ENCODE results near the gene CCDC33.

DNA sequence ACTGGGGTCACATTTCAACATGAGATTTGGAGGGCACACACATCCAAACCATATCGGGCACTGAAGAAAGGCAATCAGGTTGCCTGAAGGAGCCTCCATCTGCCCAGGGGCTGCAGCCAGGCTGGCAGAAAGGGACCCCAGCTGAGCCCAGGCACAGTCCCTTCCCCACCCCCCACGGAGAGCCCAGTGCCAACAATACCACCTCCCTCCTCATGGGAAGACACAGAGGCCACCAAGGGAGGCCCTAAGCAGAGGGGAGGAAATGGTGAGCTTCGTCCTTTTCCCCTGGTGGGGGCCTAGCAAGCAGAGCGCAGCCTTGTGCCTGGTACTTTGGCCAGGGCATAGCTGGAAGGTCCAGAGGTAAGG, 30.6 kb upstream of the CCDC33 start:
- TF ChIP-seq, protein P1, sequence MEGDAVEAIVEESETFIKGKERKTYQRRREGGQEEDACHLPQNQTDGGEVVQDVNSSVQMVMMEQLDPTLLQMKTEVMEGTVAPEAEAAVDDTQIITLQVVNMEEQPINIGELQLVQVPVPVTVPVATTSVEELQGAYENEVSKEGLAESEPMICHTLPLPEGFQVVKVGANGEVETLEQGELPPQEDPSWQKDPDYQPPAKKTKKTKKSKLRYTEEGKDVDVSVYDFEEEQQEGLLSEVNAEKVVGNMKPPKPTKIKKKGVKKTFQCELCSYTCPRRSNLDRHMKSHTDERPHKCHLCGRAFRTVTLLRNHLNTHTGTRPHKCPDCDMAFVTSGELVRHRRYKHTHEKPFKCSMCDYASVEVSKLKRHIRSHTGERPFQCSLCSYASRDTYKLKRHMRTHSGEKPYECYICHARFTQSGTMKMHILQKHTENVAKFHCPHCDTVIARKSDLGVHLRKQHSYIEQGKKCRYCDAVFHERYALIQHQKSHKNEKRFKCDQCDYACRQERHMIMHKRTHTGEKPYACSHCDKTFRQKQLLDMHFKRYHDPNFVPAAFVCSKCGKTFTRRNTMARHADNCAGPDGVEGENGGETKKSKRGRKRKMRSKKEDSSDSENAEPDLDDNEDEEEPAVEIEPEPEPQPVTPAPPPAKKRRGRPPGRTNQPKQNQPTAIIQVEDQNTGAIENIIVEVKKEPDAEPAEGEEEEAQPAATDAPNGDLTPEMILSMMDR (conservative IDR thresholded peaks at IDR 0.05; ENCODE audit: low read depth in 2 of 2): no peak
- TF ChIP-seq EZH2 (IDR thresholded peaks at IDR 0.05; ENCODE audit: low read depth, unreplicated experiment) (no peak), POLR2AphosphoS5 (IDR thresholded peaks at IDR 0.05; ENCODE audit: low read depth) (no peak), EZH2phosphoT487 (IDR thresholded peaks at IDR 0.05; ENCODE audit: unreplicated experiment) (no peak), CREB1 (CRISPR knock-in tag; IDR thresholded peaks at IDR 0.05; ENCODE audit: low read depth) (no peak), JUNB (IDR thresholded peaks at IDR 0.05; ENCODE audit: unreplicated experiment) (no peak), ZNF331 (CRISPR knock-in tag; IDR thresholded peaks at IDR 0.05; ENCODE audit: low read depth) (no peak), STAT1 (IDR thresholded peaks at IDR 0.05; ENCODE audit: unreplicated experiment) (no peak), ZNF114 (CRISPR knock-in tag; IDR thresholded peaks at IDR 0.05) (no peak), NANOG (IDR thresholded peaks at IDR 0.05; ENCODE audit: borderline replicate concordance) (no peak)
- TF ChIP-seq, protein P2, sequence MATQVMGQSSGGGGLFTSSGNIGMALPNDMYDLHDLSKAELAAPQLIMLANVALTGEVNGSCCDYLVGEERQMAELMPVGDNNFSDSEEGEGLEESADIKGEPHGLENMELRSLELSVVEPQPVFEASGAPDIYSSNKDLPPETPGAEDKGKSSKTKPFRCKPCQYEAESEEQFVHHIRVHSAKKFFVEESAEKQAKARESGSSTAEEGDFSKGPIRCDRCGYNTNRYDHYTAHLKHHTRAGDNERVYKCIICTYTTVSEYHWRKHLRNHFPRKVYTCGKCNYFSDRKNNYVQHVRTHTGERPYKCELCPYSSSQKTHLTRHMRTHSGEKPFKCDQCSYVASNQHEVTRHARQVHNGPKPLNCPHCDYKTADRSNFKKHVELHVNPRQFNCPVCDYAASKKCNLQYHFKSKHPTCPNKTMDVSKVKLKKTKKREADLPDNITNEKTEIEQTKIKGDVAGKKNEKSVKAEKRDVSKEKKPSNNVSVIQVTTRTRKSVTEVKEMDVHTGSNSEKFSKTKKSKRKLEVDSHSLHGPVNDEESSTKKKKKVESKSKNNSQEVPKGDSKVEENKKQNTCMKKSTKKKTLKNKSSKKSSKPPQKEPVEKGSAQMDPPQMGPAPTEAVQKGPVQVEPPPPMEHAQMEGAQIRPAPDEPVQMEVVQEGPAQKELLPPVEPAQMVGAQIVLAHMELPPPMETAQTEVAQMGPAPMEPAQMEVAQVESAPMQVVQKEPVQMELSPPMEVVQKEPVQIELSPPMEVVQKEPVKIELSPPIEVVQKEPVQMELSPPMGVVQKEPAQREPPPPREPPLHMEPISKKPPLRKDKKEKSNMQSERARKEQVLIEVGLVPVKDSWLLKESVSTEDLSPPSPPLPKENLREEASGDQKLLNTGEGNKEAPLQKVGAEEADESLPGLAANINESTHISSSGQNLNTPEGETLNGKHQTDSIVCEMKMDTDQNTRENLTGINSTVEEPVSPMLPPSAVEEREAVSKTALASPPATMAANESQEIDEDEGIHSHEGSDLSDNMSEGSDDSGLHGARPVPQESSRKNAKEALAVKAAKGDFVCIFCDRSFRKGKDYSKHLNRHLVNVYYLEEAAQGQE (IDR thresholded peaks at IDR 0.05; ENCODE audit: unreplicated experiment): no peak
- TF ChIP-seq, protein P3, sequence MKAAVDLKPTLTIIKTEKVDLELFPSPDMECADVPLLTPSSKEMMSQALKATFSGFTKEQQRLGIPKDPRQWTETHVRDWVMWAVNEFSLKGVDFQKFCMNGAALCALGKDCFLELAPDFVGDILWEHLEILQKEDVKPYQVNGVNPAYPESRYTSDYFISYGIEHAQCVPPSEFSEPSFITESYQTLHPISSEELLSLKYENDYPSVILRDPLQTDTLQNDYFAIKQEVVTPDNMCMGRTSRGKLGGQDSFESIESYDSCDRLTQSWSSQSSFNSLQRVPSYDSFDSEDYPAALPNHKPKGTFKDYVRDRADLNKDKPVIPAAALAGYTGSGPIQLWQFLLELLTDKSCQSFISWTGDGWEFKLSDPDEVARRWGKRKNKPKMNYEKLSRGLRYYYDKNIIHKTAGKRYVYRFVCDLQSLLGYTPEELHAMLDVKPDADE (IDR thresholded peaks at IDR 0.05): no peak
- TF ChIP-seq, protein P4, sequence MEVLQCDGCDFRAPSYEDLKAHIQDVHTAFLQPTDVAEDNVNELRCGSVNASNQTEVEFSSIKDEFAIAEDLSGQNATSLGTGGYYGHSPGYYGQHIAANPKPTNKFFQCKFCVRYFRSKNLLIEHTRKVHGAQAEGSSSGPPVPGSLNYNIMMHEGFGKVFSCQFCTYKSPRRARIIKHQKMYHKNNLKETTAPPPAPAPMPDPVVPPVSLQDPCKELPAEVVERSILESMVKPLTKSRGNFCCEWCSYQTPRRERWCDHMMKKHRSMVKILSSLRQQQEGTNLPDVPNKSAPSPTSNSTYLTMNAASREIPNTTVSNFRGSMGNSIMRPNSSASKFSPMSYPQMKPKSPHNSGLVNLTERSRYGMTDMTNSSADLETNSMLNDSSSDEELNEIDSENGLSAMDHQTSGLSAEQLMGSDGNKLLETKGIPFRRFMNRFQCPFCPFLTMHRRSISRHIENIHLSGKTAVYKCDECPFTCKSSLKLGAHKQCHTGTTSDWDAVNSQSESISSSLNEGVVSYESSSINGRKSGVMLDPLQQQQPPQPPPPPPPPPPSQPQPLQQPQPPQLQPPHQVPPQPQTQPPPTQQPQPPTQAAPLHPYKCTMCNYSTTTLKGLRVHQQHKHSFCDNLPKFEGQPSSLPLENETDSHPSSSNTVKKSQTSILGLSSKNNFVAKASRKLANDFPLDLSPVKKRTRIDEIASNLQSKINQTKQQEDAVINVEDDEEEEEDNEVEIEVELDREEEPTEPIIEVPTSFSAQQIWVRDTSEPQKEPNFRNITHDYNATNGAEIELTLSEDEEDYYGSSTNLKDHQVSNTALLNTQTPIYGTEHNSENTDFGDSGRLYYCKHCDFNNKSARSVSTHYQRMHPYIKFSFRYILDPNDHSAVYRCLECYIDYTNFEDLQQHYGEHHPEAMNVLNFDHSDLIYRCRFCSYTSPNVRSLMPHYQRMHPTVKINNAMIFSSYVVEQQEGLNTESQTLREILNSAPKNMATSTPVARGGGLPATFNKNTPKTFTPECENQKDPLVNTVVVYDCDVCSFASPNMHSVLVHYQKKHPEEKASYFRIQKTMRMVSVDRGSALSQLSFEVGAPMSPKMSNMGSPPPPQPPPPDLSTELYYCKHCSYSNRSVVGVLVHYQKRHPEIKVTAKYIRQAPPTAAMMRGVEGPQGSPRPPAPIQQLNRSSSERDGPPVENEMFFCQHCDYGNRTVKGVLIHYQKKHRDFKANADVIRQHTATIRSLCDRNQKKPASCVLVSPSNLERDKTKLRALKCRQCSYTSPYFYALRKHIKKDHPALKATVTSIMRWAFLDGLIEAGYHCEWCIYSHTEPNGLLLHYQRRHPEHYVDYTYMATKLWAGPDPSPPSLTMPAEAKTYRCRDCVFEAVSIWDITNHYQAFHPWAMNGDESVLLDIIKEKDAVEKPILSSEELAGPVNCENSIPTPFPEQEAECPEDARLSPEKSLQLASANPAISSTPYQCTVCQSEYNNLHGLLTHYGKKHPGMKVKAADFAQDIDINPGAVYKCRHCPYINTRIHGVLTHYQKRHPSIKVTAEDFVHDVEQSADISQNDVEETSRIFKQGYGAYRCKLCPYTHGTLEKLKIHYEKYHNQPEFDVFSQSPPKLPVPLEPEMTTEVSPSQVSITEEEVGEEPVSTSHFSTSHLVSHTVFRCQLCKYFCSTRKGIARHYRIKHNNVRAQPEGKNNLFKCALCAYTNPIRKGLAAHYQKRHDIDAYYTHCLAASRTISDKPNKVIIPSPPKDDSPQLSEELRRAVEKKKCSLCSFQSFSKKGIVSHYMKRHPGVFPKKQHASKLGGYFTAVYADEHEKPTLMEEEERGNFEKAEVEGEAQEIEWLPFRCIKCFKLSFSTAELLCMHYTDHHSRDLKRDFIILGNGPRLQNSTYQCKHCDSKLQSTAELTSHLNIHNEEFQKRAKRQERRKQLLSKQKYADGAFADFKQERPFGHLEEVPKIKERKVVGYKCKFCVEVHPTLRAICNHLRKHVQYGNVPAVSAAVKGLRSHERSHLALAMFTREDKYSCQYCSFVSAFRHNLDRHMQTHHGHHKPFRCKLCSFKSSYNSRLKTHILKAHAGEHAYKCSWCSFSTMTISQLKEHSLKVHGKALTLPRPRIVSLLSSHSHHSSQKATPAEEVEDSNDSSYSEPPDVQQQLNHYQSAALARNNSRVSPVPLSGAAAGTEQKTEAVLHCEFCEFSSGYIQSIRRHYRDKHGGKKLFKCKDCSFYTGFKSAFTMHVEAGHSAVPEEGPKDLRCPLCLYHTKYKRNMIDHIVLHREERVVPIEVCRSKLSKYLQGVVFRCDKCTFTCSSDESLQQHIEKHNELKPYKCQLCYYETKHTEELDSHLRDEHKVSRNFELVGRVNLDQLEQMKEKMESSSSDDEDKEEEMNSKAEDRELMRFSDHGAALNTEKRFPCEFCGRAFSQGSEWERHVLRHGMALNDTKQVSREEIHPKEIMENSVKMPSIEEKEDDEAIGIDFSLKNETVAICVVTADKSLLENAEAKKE (CRISPR knock-in tag; IDR thresholded peaks at IDR 0.05): no peak

All from GM23338 (cell line).